ENCODE data around the gene TRPM2. TPM values are rescaled to one million over a fixed set of nuclear protein-coding genes. Genes with fewer than 3 reads are reported as not detected.
A peak's percentile ranks its signal among the peaks of the same experiment; 100 is the strongest.

Gene TRPM2
- total and polyA plus RNA-seq, 2 of the 13 experiments (the other 11 are each of a cell fraction or from before 2014, with no cell fraction given) = 0.07 to 0.20 TPM

DNA sequence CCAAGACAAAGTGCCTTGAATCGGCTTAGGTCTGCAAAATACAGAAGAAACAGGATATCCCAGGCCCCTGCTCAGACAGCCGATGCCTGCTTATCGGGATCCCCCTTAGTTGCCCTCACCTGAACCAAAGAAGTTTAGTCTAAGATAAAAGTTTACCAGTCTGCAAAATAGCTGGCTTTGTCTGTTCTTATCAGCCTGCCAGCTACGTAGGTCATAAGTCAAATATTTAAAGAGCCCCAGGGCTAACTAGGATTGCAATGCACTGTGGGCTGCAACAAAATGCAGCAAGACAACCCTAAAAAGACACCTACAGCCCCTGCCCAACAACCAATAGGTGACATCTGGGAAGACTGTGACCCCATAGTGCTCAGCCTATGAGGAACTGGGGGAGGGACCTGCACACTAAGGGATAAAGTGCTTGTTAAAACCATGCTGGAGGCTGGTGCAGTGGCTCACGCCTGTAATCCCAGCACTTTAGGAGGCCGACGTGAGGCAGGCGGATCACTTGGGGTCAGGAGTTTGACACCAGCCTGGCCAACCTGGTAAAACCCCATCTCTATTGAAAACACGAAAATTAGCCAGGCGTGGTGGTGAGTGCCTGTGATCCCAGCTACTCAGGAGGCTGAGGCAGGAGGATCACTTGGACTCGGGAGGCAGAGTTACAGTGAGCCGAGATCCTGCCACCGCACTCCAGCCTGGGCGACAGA, 129.3 kb downstream of the TRPM2 start (continued):
- peak; percentile 99 for TF ChIP-seq DRAP1 (CRISPR knock-in tag; IDR thresholded peaks at IDR 0.05)
- TF ChIP-seq NKX3-1 (CRISPR knock-in tag; IDR thresholded peaks at IDR 0.05) = no peak
- TF ChIP-seq KAT7 (CRISPR knock-in tag; IDR thresholded peaks at IDR 0.05; ENCODE audit: borderline replicate concordance) = peak; percentile 32; the same call in 1 of the 2 replicates
- TF ChIP-seq, protein P1, sequence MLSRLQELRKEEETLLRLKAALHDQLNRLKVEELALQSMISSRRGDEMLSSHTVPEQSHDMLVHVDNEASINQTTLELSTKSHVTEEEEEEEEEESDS (CRISPR knock-in tag; IDR thresholded peaks at IDR 0.05; ENCODE audit: borderline replicate concordance) = no peak
- peak in 1 of 2 experiments; percentile 77; a peak in 1 of 4 replicates for TF ChIP-seq EP300 (IDR thresholded peaks at IDR 0.05; ENCODE audit: low read depth in 2 of 2, low read length in 2 of 2)
- no peak for TF ChIP-seq EP300 (CRISPR knock-in tag; IDR thresholded peaks at IDR 0.05; ENCODE audit: borderline replicate concordance)
- TF ChIP-seq ZNF292 (CRISPR knock-in tag; IDR thresholded peaks at IDR 0.05; ENCODE audit: borderline replicate concordance, low read depth) = peak; percentile 24
- TF ChIP-seq, protein P2, sequence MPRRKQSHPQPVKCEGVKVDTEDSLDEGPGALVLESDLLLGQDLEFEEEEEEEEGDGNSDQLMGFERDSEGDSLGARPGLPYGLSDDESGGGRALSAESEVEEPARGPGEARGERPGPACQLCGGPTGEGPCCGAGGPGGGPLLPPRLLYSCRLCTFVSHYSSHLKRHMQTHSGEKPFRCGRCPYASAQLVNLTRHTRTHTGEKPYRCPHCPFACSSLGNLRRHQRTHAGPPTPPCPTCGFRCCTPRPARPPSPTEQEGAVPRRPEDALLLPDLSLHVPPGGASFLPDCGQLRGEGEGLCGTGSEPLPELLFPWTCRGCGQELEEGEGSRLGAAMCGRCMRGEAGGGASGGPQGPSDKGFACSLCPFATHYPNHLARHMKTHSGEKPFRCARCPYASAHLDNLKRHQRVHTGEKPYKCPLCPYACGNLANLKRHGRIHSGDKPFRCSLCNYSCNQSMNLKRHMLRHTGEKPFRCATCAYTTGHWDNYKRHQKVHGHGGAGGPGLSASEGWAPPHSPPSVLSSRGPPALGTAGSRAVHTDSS (CRISPR knock-in tag; conservative IDR thresholded peaks at IDR 0.05) = no peak
- peak; percentile 70 for TF ChIP-seq BCL6 (CRISPR knock-in tag; IDR thresholded peaks at IDR 0.05)
- no peak for TF ChIP-seq KDM3A (CRISPR knock-in tag; IDR thresholded peaks at IDR 0.05; ENCODE audit: low read depth)
- TF ChIP-seq TBX2 (CRISPR knock-in tag; IDR thresholded peaks at IDR 0.05; ENCODE audit: borderline replicate concordance) = peak; percentile 72; the same call in 1 of the 2 replicates
- no peak for TF ChIP-seq ZFP41 (CRISPR knock-in tag; IDR thresholded peaks at IDR 0.05; ENCODE audit: borderline replicate concordance)
- peak; percentile 30; the same call in 1 of the 2 replicates for TF ChIP-seq HIVEP1 (CRISPR knock-in tag; IDR thresholded peaks at IDR 0.05)
- TF ChIP-seq HNRNPH1 (optimal IDR thresholded peaks at IDR 0.05; ENCODE audit: low read depth, low read length) = no peak
- no peak for TF ChIP-seq FOXK1 (CRISPR knock-in tag; IDR thresholded peaks at IDR 0.05; ENCODE audit: borderline replicate concordance, low read depth)
- no peak for TF ChIP-seq SYNCRIP (IDR thresholded peaks at IDR 0.05; ENCODE audit: insufficient read depth, low read depth, low read length)
- no peak for TF ChIP-seq ZNF556 (CRISPR knock-in tag; IDR thresholded peaks at IDR 0.05; ENCODE audit: borderline replicate concordance)
- TF ChIP-seq HOXA7 (CRISPR knock-in tag; IDR thresholded peaks at IDR 0.05) = no peak
- TF ChIP-seq PITX1 (CRISPR knock-in tag; IDR thresholded peaks at IDR 0.05) = peak; percentile 86
- no peak for TF ChIP-seq ZNF343 (CRISPR knock-in tag; IDR thresholded peaks at IDR 0.05)
- TF ChIP-seq NFRKB (IDR thresholded peaks at IDR 0.05) = no peak
- no peak for TF ChIP-seq CHD2 (IDR thresholded peaks at IDR 0.05; ENCODE audit: low read depth, low read length)
- TF ChIP-seq, protein P3, sequence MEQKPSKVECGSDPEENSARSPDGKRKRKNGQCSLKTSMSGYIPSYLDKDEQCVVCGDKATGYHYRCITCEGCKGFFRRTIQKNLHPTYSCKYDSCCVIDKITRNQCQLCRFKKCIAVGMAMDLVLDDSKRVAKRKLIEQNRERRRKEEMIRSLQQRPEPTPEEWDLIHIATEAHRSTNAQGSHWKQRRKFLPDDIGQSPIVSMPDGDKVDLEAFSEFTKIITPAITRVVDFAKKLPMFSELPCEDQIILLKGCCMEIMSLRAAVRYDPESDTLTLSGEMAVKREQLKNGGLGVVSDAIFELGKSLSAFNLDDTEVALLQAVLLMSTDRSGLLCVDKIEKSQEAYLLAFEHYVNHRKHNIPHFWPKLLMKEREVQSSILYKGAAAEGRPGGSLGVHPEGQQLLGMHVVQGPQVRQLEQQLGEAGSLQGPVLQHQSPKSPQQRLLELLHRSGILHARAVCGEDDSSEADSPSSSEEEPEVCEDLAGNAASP (CRISPR knock-in tag; IDR thresholded peaks at IDR 0.05; ENCODE audit: borderline replicate concordance) = peak; percentile 95
- no peak for TF ChIP-seq PHF5A (CRISPR knock-in tag; IDR thresholded peaks at IDR 0.05; ENCODE audit: low read depth, unreplicated experiment)
- TF ChIP-seq ZNF674 (CRISPR knock-in tag; IDR thresholded peaks at IDR 0.05; ENCODE audit: low read depth) = no peak
- TF ChIP-seq ZNF280B (CRISPR knock-in tag; IDR thresholded peaks at IDR 0.05; ENCODE audit: borderline replicate concordance) = no peak

All from HepG2 (cell line).